ENCODE data around the gene WNT5B. TPM values are rescaled to one million over a fixed set of nuclear protein-coding genes. Genes with fewer than 3 reads are reported as not detected.

WNT5B gene
- total RNA-seq, 1 donor from 2014 or later = 2.1 TPM

- H3K9me3 ChIP-seq (replicated peaks) = no peaks in the 10 kb centered on the region
- intact Hi-C loops (cut with micrococcal nuclease) = no loop called here
- H3K4me3 ChIP-seq = no peak overlapping the region
- TF ChIP-seq CTCF (IDR thresholded peaks at IDR 0.05; ENCODE audit: borderline replicate concordance) = no peak
- no peaks in the 10 kb centered on the region for H3K36me3 ChIP-seq
- no peaks in the 10 kb centered on the region for H3K27me3 ChIP-seq (ENCODE audit: low read depth)
- peaks cover 31% of the 10 kb centered on the region for H3K4me1 ChIP-seq
- H3K27ac ChIP-seq (replicated peaks) = peak overlapping the region; percentile 92
- no peak for DNase-seq
These were observed 37.2 kb downstream of the WNT5B start for GRCh38 chr12:1666215-1666614.

DNA sequence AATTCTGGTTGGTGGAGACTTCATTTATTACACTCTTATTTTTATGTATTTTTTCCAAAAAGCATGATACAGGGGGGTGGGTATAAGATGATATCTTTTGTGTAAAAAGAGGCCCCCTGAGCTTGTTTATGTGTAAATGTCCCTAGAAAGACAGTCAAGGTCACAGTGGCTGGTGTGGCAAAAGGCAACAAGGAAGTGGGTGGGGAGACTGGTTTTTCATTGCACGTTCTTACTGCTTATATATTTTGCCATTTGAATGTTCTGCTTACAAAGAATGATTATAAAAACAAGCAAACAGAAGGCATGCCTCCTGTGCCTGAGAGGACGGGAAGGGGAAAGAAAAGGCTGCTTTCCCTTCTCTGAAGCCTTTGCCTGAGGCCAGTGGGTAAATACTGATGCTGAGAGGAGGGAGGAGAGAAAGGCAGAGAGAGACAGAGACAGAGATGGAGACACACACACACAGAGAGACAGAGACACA is 37.7 kb downstream of the WNT5B start:
- no peak for TF ChIP-seq CTCF (IDR thresholded peaks at IDR 0.05; ENCODE audit: borderline replicate concordance)
- intact Hi-C loops (cut with micrococcal nuclease) = no loop called here
- Histone ChIP-seq H3K27me3 (ENCODE audit: low read depth) (no peaks in the 10 kb centered on the region), H3K9me3 (replicated peaks) (no peaks in the 10 kb centered on the region), H3K4me1 (peaks cover 28% of the 10 kb centered on the region), H3K4me3 (no peak overlapping the region), H3K36me3 (no peaks in the 10 kb centered on the region), H3K27ac (replicated peaks) (peak overlapping the region; percentile 92)
- no peak for DNase-seq

DNA sequence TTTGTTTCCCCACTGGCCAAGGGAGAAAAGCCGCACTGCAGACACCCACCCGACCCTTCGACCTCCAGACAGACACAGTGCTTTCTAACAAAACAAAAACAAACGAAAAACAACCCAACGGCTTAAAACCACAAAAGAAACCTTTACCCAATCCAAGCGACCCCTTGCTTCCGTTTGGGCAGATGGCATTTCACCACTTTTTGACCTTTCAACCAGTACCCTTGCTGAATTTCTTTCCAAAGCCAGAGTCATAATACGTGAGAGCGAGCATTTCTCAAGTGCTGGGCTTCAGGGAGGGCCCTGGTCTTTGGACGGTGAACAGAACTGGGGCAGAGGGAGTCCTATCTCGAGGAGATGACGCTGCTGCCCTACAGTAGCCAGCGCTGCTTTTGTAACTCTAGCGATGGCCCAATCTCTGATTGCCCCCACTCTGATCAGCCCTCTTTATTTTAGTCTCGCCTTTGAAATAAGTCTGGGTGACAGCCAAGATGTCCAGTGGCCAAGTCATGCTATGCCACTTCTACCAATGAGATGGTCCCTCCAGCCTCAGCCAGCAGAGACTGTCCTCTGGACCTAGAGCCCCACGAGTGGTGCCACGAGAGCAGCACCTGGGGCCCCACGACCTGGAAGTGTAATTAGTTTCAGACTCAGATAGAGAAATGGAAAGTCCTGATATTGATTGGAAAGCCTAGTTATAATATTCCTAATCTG is 40.0 kb downstream of the WNT5B start:
- Histone ChIP-seq H3K9me3 (replicated peaks) (no peaks in the 10 kb centered on the region), H3K36me3 (no peaks in the 10 kb centered on the region), H3K27ac (replicated peaks) (peak overlapping the region; percentile 92), H3K27me3 (ENCODE audit: low read depth) (no peaks in the 10 kb centered on the region), H3K4me3 (peak overlapping the region; percentile 55), H3K4me1 (peaks cover 24% of the 10 kb centered on the region)
- DNase-seq = peak; percentile 66
- intact Hi-C loops (cut with micrococcal nuclease) = no loop called here
- TF ChIP-seq CTCF (IDR thresholded peaks at IDR 0.05; ENCODE audit: borderline replicate concordance) = no peak

DNA sequence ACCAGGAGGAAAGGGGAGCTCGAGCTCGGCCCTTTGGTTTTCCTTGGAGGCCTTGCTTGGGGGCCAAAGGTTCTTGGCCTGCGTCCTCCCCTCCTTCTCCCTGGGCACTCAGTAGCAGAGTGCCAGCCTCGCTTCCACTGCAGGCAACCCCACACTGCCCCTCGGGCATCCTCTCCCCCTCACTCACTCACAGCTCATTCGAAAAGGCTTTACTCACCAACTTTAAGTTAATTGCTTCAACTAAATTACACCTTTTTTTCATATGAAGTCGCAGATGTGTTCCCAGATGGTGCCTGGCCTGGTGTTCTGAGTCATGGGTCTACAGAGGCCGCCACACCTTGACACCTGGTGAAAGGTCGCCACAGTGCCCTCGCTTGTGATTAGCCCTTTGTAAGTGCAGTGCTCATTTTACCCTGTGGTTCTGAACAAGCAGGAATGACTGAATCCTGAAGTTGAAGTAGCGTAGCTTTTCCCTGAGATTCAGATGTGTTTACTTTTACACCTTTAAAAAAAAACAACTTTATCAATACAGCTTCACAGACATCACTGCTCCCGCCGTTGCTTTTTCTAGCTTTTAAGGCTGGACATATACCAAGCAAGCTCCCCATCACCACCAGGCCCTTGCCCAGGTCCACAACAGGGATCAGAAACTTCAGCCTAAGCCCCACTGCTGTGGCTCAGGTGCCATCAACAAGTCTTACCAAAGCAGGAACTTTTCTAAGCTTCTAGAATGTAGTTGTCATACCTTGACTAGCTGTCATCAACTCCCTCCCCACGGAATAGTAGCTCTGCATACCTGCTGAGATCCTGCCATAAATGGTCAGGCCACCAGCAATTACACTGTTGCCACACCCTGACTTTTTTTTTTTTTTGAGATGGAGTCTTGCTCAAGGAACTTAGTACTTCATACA is 41.6 kb downstream of the WNT5B start:
- no peak for TF ChIP-seq CTCF (IDR thresholded peaks at IDR 0.05; ENCODE audit: borderline replicate concordance)
- intact Hi-C loops (cut with micrococcal nuclease) = no loop called here
- H3K27ac ChIP-seq (replicated peaks) = peak overlapping the region; percentile 92
- no peaks in the 10 kb centered on the region for H3K36me3 ChIP-seq
- DNase-seq = no peak
- no peak overlapping the region for H3K4me3 ChIP-seq
- H3K27me3 ChIP-seq (ENCODE audit: low read depth) = no peaks in the 10 kb centered on the region
- H3K9me3 ChIP-seq (replicated peaks) = no peaks in the 10 kb centered on the region
- peaks cover 24% of the 10 kb centered on the region for H3K4me1 ChIP-seq

DNA sequence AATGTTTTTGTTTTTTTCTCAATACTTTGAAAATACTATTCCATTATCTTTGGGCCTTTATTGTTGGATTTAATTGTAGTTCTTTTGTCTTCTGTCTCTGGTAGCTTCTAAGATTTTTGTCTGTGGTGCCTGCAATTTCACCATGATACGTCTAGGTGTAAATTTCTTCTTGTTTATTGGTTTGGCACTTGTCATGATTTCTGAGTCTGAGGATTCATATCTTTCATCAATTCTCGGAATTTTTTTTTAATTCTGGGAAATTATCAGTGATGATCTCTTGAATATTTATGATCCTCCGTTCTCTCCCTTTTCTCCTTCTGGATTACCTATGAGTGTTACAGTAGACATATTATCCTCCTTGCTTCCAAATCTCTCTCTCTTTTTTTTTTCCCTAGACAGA is 47.0 kb downstream of the WNT5B start:
- H3K36me3 ChIP-seq = no peaks in the 10 kb centered on the region
- no peaks in the 10 kb centered on the region for H3K27me3 ChIP-seq (ENCODE audit: low read depth)
- H3K4me3 ChIP-seq = no peak overlapping the region
- H3K4me1 ChIP-seq = peaks cover 15% of the 10 kb centered on the region
- H3K9me3 ChIP-seq (replicated peaks) = peaks cover 10% of the 10 kb centered on the region
- intact Hi-C loops (cut with micrococcal nuclease) = no loop called here
- TF ChIP-seq CTCF (IDR thresholded peaks at IDR 0.05; ENCODE audit: borderline replicate concordance) = no peak
- DNase-seq = no peak
- H3K27ac ChIP-seq (replicated peaks) = no peak overlapping the region
